ENCODE data around the gene L1CAM.
"Not testable (repeated sequence)": the region's sequence is repeated elsewhere in the genome, so short reads cannot be mapped to it uniquely, and the experiment has no call there.

The L1CAM gene

DNA sequence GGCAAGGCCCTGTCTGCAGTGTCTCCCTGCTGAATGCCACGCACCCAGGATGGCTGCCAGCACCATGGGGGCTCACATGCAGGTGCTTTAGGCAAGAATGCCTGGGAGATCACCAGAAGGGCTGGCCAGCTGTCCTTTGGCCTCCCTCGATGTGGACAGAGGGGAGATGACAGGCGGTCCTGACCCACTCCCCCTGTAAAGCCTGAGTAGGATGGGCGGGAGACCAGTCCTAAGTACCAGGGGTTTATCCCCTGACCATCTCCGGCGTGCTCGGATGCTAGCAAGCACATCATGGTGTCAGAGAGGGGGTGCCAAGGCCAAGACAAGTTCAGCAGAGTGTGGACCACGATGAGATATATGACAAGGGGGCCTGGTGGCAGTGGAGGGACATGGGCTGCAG, 60.9 kb downstream of the L1CAM start:
- DNase-seq = no peak

DNA sequence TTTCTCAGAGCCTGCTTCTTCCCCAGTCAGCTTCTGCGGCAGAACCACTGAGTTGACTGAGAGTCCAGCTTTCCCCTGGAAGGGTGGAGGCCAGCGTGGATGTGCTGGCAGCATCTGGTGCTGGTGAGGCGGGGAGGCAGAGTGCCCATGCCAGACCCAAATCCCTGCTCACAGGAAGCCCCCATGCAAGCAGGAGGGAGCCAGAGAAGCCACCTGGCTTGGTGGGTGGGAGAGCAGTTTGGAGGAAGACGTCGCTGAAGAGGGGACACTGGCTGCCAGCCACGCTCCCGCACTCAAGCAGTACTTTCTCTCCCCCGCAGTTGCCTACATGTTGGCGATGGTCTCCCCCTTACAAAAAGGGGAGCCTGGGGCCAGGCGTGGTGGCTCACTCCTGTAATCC, 61.6 kb downstream of the L1CAM start:
- DNase-seq = no peak

DNA sequence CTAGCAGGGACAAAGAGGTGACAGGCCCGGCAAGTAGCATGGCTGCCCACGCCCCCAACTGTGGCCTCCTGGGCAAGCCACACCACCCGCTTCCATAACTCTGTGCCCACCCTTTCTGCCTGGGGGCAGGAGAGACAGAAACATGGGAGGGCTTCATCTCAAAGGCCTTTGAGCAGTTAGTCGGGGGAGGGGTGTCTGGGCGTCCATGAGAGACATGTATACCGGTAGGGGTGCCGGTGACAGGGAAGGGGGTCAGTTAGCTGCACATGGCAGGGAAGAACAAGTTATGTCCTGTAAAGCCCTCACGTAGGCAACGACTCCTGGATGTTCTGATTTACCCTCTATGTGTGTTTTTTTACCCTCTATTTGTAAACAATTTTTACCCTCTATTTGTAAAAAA, 64.9 kb downstream of the L1CAM start:
- no peak for DNase-seq

DNA sequence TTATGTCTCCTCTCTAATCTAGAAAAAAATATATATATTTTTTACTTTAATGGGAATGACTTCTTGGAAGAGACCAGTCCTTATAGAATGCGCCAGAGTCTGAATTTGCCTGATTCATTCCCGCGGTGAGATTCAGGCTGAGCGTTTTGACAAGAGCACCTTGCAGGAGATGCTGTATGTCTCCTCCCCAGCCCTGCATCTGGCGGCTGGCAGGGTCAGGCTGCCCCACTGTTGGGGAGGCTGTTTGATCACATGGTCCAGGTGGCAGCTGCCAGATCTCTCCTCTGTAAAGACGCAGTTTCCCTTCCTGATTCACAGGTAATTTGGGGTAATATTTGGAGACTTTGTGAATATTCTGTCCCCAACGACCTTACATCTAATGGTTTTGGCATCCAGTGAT, 65.4 kb downstream of the L1CAM start:
- DNase-seq = no peak

DNA sequence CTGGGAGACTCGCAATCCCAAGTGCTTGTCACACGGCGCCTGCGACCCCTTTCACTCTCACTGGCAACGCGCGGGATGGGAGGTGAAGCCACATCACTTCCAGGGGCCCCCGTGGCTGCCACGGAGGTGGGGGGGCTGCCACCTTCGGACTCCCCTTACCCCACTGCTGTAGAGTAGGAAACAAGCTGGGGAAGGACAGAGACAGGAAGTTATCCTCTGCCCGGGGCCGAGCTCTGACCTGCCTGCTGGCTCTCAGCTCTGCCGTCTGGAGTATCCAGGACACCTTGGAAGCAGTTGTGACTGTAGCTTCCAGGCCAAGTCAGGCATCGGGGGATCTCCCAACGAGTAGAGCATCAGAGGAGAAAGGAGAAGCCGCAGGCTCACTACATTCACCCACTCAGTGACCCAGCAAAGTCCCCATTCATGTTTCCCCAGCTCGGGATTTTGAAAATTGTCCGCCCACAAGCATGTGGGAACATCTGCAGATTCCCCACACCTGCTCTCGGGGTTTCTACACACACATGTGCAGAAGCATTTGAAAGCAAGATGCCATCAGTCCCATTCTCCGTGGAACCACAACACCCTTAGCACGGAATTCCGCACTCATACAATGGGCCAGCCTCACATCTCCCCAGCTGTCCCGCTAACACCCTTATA, 66.5 kb downstream of the L1CAM start:
- no peak for DNase-seq

DNA sequence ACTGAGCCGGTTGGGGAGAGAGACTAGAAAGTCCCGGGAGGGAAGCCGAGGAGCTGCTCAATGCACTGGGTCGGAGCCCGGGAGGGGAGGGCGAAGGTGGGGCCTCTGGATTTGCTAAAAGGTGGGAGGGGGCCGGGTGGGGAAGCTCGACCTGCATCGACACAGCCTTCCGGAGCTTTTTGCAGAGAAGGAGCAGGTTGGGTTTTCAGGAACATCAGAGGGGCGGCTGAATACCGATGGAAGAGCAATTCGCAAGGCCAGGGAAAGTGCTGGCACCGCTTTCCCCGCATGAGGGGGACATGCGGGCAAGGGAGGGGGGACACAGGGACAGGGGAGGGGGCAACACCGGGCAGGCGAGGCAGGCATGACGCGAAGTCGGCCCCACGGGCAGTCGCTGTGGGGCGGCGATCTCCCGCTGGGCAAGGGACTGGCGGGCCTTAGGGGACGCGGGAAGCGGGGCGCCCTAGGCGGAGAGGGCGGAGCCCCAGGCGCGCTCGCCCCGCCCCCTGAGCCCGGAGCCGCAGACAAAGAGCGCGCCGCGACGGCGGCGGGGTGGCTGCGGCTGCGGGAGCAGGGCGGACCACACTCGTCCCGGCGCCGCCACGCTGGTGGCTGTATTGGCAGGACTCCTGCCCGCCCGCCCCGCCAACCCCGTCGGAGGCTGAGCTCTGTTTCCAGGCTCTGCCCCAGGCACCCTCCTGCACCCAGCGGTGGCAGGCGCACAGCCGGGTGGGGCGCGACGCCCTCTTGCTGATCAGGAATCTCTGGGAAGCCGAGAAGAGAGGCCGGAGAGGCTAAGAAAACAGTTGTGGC, 67.2 kb downstream of the L1CAM start:
- peak; percentile 26 to 41 for DNase-seq

DNA sequence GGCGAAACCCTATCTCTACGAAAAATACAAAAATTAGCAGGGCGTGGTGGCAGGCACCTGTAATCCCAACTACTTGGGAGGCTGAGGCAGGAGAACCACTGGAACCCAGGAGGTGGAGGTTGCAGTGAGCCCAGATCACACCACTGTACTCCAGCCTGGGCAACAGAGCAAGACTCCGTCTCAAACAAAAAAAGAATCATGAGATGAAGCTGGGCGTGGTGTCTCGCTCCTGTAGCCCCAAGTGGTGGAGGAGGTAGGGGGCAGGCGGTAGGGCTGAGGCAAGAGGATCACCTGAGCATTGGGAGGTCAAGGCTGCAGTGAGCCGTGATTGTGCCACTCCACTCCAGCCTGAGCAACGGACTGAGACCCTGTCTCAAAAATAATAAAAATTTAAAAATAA, 67.9 kb downstream of the L1CAM start:
- not testable (repeated sequence) for DNase-seq

DNA sequence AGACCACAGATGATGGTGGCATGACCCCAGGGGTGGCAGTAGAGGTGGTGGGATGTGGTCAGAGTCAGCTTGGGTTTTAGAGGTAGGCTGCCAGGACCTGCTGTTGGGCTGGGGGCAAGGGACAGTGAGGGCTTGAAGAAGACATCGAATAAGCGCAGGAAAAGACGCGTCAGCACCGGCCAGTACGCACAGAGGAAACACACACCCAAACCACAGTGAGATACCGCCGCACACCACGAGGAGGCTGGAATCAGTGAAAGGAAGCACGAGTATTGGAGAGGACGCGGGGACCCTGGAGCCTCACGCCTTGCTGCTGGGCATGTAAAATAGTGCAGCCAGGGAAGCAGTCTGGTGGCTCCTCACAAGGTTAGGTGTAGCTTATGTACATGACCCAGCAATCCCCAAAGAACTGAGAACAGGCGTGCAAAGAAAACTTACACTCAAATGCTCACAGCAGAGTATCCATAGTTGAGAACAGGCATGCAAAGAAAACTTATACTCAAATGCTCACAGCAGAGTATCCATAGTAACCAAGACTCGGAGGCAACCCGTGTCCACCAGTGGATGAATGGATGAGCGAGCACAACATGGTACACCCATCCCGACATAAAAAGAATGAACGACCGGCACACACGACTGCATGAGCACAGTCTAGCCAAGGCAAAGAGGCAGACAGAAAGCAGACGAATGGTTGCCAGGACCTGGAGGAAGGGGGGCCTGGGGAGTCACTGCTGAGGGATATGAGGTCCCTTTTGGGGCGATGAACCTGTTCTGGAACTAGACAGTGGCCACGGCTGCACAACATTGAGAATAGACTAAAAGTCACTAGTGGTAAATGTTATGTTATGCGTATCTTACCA, 68.9 kb downstream of the L1CAM start:
- DNase-seq = no peak

DNA sequence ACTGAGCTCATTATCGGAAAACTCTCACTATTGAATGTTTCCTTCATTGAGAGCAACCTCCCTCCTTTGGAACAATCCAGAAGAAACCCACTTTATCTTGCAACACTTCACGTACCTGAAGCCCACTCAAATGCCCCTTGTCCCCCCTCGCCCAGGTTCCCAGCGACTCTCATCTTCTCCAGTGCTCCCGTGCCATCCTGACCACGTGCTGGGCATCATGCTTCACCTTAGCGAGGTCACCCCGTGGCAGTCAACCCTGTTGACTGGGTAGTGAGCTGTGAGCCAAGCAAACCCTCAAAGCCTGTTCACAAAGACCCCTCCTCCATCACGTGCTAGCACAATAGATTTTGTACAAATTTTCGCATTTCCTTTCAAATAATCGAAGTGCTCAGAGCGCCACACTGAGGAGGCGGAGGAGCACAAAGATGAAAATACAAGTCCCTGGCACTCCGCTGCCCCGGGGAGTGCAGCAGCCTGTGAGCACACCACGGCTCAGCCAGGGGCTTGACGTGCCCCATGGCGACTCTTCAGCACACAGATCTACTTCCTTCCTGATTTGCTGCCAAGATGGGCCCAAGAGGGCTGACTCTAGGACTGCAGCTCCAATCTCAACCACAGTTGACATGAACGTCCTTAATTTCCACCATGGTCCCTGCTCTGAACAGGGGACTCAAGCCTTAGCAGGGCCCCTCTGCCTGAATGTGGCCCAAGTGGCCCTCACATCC, 71.2 kb downstream of the L1CAM start:
- DNase-seq = no peak

DNA sequence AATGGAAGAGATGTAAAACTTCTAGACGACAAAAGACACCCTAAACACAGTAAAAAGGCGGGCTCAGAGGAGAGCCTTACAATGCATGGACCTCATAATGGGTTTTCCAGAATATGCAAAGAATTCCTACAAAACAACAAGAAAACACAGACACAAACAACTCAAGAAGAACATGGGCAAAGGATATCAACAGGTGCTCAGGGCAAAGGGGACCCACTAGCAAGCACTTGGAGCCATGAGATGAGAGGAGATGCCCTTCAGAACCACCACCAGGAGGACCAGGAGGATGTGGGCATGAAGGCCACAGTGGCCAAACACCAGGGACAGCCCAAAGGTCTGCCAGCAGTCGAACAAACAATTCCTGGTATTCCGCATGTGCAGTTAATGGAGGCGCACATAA, 72.8 kb downstream of the L1CAM start:
- no peak for DNase-seq

DNA sequence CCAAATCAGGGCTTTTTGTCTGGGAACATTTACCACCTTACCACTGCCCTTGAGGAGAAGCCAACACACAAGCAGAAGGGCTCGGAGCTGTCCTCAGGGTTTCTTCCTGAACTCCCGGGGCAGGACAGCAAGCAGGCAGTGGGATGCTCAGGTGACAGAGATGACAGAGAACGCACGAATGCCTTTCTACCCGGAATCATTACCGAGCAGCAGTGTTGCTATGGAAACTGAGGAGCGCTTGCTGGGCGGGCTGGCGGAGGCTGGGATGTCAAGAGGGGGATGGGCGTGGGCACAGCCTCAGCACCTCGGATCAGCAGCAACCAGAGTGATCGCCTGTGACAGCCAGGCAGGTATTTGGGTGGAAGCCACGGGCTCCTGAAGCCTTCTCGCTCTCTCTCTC, 73.8 kb downstream of the L1CAM start:
- DNase-seq = no peak

Measured in NCI-H2081 (cell line).